ENCODE results near the gene NMRK1.

Gene NMRK1

DNA sequence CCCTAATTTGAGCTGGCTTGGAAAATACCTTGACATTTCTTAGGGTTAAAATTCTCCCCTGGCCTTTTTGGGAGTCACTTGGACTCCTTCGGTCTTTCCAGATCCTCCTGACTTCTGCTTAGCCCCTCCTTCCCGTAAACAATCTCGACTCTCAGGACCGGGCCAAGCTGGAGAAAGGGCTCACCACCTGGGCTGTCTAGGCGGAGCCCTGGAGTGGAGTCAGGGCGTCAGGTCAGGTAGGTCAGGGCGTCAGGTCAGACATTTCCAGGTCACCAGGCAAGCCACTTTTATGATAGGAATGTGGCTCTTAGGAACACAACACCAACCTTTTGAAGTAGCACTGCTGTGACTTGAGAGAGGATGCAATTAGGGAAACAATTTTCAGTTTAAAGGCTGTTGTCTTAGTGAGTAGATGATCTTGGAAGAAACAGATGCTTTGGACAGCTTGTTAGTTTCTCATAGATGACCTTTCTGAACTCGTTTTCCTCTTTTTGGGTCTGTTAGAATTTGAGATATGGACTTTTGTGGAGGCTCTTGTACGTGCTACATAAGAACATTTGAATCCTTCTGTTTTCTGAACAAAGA is 13.1 kb upstream of the NMRK1 start:
- no peak for DNase-seq (ENCODE audit: low spot score)

DNA sequence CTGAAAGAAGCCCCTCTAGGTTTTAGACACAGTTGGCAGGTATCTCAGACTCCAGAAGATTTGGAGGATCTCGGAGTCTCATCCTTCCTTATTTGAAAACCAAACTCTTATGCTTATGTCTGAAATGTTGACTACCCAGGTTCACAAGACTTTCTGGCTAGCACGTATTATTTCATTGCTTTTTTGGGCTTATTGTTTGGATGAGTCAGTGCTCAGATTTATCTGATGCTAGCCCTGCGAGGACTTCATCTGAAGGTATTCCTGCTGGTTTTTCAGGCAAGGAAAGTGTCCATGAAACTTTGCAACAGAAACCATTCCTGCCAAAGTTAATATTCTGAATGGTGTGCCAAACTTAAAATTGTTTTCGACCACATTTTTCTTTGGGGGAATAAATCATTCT is 8.8 kb upstream of the NMRK1 start:
- no peak for DNase-seq (ENCODE audit: low spot score)

DNA sequence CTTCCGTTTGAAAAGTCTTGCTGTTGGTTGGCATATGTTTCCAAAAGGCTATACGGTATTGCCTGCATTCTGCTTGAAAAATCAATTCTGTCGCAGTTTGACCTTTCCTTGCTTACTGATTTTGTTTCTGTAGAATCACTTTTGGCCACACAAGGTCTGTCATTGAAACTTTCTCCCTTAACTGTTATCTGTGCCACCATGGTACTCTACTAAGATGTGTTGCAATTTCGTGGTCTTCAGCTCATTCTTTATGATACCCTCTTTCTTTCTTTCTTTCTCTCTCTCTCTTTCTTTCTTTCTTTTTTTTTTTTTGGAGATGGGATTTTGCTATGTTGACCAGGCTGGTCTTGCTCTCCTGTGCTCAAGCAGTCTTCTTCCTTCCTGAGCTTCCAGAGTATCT is 4.8 kb upstream of the NMRK1 start:
- DNase-seq (ENCODE audit: low spot score) = no peak

DNA sequence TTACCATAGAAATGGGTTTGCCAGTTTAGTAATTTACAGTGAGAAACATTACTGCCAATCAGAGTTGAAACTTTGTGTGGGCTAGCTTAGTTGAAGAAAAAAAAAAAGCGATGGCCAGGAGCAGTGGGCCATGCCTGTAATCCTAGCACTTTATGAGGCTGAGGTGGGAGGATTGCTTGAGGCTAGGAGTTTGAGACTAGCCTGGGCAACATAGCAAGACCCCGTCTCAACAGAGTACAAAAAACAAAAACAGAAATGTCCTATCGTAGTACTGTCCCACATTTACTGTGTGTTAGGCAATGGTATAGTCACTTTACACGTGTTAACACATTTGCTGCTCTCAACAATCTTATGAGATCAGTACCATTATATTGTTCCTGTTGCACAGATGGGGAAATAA is 2.6 kb upstream of the NMRK1 start:
- no peak for DNase-seq (ENCODE audit: low spot score)

DNA sequence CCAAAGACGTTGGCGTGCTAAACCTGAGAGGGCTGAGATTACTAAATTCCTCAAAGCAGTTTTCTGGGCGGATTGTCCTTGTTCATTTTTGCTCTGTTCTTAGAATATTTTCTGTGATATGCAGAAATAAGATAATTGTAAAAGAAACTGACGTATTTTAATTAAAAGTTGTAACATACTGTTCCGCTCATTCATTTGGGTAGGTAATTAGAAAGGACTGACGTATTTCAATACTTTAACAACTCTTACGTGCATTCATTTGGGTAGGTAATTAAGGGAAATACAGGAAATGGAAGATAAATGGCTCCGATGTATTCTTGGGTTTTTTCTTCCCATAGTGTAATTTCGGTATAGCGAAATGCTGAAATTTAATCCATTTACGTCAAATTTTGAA is 1.4 kb upstream of the NMRK1 start:
- DNase-seq (ENCODE audit: low spot score) = no peak

DNA sequence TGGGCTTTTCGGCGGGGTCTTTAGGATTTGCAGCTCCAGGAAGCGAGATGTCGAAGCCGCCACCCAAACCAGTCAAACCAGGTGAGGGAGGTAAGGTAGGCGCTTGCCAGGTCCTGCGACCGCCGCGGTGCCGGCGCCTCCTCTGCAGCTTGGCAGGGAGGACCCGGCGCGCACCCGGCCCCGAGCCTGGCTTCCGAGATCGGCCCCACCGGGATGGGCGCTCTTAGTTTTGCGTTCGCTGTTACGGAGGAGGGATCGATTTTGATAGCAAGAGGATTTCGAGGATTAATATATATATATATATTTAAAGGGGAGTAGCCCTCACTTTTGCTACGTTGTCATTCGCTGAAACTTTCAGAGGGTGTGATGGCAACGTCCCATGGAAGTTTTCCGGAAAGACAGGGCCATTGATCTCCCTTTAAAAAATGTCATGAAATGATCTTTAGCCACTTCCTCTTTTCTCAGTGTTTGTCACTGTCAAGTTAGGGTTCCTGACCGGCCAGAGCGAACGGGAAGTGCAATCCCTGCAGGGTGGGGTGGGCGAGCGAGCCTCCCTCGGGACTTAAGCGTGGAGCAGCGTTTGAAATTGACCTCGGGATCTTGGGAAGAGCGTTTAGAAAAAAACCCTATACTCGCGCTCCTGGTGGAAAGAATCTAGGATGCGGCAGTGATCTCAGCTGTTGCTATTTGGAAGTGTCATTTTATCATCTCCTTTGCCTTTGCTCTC is 854 bp upstream of the NMRK1 start:
- peak; percentile 67 for DNase-seq (ENCODE audit: low spot score)

DNA sequence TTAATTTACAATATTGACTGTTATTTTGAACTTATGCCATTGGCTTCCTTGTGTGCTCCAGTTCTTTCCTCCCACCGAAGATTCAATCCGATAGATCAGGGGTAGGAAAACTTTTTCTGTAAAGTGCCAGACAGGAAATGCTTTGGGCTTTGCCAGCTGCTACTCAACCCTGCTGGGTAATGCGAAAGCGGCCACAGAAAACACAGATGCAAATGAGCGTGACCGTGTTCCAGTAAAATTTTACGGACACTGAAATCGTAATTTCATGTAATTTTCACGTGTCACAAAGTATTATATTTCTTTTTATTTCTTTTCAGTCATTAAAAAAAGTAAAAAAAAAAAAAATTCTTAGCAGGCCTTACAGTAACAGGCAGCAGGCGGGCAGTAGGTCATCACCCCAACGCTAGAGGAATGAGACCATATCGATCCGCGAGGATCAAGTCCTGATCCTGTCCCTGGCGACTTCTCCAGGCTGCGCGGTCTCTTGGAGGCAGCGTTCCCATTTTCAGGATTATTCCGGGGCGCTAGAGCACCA is 599 bp downstream of the NMRK1 start:
- DNase-seq (ENCODE audit: low spot score) = no peak

DNA sequence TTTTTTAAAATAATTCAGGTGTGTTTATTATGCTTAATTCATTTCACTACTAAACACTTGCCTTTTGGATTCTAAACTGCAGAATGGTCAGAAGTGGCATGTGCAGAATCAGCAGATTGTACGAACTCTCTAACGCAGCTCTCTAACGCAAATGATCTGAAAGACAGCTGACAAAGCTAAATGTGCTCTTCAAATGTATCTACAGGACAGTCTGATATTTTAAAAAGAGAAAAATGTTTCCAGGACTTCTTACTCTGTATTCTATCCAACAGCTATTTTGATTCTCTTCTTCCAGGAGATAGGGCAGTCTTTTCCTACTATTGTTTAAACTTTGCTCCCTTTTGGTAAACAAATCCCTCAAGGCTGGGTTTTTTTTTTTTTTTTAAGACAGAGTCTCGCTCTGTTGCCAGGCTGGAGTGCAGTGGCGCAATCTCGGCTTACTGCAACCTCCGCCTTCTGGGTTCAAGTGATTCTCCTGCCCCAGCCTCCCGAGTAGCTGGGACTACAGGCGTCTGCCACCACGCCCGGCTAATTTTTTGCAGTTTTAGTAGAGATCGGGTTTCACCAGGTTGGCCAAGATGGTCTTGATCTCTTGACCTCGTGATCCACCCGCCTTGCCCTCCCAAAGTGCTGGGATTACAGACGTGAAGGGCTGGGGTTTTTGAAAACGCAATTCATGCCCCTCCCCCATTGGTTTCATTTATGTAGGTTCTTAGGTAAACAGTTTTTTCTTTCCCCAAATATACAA is 1.2 kb downstream of the NMRK1 start:
- no peak for DNase-seq (ENCODE audit: low spot score)

DNA sequence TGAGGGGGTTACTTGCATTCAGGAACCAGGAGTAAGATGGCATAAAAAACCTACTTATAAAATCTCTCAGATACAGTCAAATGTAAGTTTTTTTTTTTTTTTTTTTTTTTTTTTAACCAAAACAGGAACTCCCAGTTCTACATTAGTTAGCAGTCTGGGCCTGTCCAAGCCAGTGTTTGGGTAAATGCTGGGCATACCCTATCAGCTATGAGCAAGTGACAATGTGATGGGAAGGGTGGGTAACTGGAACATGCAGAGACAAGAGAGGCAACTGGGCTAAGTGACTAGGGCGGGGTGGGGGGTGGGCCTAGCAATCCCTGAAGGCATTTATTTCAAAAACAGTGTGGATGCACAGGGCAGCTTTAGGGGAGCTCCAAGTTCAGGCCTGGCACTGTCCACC is 2.3 kb downstream of the NMRK1 start:
- DNase-seq (ENCODE audit: low spot score) = no peak

DNA sequence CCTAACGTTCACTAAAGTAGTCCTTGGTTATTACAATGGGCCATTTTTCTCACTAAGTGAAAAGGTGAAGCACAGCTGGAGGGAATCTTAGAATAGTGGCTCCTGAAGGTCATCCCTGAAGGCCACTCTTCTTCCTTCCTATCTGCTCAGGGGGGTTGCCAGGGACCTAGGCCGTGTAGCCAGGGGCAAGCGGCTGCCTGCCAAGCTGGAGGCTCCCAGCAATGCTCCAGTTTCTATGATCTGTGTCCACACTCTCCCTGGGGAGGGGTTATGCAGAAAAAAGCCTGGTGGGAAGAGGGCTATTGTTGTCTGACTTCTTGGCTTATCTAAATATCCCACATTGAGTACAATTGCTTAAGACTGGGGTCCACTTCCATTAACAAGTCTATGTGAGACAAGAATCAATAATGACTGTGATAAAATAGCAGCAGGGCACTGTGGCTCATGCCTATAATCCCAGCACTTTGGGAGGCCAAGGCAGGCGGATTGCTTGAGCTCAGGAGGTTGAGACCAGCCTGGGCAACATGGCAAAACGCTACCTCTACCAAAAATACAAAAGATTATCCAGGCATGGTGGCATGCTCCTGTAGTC is 3.8 kb downstream of the NMRK1 start:
- DNase-seq (ENCODE audit: low spot score) = no peak

DNA sequence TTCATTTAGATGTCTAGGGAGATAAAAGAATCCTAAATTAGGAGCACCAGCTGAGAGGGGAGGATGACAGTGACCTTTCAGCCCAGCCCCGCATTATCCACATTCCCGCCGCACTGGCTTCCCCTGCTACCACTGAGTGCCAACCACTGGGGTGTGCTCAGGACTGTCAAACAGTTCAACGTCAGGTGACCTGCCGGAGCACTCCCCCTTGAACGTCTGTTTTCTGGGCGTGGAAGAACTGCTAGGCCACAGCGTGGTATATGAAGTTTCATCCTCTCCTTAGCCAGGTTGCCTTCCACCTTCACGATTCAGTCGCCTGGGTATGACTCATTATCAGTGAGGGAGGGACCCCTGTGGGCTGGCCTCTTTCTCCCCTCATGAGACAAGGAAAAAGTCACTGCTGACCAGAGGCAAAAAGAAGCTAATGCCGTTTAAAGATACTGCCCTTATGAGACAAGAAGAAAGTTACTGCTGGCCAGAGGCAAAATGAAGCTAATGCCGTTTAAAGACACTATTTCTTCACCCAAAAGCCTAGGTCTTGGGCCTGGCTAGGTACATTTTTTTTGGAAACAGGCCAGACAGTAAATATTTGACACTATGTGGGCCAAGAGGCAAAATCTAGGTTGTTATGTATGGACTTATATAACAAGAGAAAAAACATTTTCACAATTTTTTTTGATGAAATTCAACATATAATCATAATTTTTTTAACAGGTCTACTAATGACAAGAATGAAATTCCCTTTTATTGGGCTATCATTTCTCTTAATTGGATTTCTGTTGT is 4.6 kb downstream of the NMRK1 start:
- peak; percentile 54 for DNase-seq (ENCODE audit: low spot score)

DNA sequence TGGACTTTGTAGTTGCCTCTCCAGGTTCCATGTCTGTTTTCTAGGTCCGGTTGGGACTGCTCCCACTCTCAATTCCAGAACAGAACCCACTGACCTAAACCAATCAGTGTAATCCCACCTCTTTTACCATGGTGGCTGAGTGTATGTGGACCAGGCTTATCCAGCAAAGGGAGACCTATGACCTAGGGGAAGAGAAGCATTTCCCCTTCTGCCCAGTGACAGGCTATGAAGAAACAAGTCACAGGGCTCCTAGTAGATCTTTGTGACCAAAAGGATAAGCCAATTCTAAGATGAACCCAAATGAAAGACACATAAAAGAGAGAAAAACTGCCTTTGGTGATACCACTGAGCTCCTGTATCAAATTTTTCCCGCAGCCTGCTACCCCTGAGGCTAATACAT is 6.3 kb downstream of the NMRK1 start:
- DNase-seq (ENCODE audit: low spot score) = no peak

DNA sequence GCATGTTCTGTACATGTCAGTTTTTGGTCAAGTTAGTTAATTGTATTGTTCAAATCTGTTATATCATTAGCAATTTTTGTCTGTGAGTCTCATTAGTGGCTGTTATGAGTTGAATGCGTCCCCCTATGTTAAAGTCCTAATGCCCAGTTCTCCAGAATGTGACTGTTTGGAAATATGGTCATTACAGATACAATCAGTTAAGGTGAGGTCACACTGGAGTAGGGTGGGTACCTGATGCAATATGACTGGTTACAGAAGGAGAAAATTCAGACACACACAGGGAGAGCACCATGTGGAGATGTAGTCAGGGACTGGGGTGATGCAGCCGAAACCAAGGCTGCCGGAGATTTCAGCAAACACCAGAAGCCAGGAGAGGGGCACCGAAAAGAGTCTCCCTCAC is 15.1 kb downstream of the NMRK1 start:
- no peak for DNase-seq (ENCODE audit: low spot score)

DNA sequence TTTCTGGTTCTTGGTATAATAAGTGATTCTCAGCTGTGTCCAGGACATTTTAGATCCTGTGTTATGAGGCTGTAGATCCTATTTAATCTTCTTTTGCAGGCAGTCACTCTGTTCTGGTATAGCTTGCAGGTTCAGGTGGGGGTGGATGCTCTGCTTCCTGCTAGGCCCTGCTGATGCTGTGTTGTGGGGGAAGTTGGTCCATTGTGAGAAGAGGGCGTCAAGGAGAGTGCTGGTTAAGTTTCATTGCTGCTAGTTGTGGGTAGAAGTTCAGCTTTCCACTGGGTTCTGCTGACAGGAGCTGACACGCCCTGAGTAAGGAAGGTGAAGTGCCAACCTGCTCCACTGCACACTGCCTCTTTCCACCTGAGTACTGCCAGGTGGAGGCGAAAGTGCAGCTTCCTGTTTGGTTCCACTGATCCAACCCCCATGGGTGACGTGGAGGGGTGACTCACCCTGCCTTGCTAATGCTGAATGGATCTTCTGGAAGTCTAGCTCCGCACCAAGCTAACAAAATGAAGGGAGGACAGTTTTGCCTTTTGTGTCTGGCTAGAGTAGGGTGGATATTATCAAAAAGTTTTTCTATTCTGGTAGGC is 16.3 kb downstream of the NMRK1 start:
- DNase-seq (ENCODE audit: low spot score) = peak; percentile 31

DNA sequence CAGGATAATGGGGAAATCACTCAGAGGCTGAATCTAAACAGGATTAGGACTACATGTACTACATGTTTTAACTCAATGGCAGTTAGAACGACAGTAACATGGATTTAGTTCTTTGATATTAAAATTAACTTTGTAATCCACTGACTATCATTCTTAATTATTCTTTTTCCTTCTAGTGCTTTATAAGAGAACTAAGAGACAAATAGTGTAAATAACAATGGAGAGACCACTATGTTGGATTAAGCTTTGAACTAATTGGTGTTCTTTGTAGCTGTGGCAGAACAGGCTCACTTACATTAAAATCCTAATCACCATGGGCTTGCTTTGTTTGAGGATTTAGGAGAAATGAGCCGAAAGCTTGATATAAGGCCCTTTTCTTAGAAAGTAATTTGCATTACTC is 18.8 kb downstream of the NMRK1 start:
- no peak for DNase-seq (ENCODE audit: low spot score)

DNA sequence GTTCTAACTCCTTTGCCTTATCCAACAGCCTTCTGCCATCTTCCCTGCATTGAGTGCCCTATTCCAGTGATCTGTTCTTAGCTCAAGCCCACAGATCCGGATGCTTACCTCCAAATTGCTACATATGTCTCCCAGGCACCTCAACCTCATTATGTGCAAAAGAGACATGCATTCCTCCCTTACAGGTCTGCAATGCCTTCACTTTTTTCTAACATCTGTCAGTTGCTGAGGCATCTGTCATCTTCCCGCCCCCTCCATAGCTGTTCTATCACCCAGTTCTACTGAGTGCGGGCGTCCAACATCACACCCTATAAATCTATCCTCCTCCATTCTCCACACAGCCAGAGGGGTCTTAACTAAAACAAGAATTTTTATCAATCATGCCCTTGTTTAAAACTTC is 20.1 kb downstream of the NMRK1 start:
- DNase-seq (ENCODE audit: low spot score) = no peak

DNA sequence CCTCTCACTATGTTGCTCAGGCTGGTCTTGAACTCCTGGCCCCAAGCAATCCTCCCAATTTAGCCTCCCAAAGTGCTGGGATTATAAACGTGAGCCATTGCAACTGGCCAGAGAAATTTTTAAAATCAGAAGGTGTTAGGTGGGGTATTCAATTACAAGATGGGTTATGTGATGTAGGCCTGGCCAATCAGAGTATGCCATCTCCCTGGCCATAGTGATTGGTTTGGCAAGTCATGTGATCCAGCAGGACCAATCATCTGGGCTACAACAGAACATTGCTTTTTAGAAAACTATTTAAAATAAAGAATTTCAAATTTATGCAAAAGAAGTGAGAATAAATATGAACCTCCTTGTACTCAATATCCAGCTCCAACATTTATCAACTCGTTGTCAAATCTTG is 22.4 kb downstream of the NMRK1 start:
- no peak for DNase-seq (ENCODE audit: low spot score)

DNA sequence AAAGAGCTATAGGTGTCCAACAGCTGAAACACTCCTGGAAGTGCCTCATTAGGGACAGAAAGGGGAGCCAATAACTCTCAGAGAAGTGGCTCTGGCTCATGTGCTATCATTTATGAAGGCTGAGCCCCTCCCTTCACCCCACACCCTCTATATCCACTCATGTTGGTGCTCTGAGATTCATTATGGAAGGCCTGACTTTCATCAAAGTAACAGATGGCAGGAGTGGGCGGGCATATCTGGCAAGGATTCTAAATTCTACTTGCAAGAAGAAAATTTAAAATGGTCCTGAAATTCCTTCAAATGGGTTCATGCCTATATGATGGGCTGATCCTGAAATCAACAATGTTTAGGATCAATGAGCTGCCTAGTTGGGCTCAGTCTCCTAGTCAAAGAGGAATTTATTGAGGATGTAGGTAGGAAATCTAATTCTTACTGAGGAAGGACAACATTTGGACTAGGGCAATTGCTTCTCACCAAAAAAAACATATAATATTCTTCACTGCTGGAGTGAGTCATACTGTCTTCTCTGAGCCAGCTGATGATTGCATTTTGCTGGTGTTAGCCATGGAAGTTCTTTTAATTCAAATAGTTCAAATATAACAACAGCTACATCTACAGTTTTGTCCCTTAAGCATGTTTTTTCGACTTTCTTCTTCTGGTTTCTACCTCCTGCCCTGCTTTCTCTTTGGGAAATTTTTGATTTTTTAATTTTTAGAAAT is 23.5 kb downstream of the NMRK1 start:
- no peak for DNase-seq (ENCODE audit: low spot score)

DNA sequence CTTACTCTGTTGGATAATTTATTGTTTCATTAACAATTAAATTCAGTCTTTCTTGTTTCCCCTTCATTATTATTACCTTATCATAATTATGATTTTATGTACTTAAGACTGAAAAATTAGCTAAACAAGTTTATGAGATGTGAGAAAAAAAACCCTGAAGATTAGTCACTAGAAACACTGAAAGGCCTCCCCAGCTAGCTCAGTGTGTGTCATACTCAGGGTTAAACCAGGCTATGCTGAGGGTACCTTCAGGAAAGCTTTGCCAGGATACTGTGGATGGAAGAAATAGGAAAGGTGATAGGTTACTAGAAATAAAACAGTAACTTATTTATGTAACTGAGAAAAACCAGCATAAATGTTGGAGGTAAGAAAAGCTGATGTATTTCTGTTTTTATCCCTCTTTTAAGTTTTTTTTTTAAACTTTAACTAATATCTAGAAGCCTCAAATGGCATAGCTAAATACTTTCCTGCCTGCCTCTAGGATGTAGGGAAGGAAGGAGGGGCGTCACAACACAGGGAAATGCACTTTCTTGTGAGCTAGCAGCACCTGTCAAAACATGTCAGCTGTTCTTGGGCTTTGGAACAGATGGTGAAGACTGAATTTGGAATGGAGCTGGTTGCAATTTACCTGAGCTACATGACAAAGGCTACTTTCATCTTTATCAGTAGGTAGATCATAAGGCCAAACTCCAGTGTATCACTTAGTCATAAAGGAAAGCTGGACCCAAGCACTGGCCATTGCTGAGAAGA is 24.2 kb downstream of the NMRK1 start:
- DNase-seq (ENCODE audit: low spot score) = no peak

DNA sequence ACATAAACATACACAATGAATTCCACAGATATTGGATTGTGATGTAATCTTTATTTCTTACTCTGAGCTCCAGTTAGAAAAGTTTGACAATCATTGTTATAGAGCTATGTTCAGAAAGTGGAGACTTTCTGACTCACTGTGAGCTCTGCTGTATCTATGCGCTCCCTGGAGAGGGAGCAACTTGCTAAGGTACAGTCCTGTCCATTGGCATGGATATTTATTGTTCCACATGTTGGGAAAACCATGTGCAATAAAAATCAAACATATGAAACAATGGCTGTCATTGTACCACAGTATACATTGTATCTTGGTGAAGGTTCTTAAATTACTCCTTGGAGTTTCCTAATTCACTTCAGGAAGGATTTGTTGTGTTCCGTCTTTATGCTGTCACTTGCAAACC is 26.8 kb downstream of the NMRK1 start:
- DNase-seq (ENCODE audit: low spot score) = no peak
